ENCODE results near the gene TWNK. TPM values are rescaled to one million over a fixed set of nuclear protein-coding genes. Genes with fewer than 3 reads are reported as not detected.

TWNK gene
- 35.7 to 40.8 TPM (median 38.8 TPM) in 5 replicates for total RNA-seq (2022; extraction: Qiagen RNA extraction)

DNA sequence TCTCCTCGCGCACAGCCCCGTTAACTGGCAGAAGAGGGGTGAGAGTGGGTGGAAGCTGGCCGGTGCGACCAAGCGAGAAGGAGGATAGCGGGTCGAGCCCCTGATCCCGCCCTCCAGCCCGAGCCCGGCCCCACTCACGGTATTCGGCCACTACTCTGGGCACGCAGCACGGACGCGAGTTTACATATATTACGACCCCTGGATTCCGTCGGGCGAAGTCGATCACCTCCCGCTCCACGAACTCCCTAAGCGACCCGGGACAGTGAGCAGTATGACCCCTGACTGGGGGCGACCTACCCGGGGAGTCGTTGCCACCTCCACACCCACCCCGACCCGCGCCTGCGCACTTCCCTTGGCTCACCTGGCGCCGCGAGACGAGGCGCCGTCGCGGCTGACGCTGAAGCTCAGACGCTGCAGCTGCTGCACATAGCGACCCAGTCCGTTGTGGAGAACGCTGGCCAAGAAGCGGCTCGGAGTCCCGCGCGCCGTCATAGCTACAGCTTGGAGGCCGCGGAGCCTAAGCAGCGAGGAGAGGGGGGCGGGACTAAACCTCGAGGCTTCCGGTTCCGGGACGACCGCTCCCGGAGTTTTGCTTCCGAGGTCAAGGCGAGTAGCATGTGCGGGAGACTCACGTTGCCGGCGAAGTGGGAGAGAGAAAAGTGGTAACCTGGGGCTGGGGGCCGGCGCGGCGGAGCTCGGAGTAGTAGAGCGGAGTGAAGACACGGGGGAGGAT, at the start of gene TWNK, which contains the start of gene MRPL43:
TWNK (plus strand) TSS at position 592 of the 733 bp plus-strand sequence. CDS start 668 bp downstream, outside the sequence.
MRPL43 (minus strand) TSS at position 546 of the 733 bp plus-strand sequence; CDS start at position 492, 54 bp downstream.

DNA sequence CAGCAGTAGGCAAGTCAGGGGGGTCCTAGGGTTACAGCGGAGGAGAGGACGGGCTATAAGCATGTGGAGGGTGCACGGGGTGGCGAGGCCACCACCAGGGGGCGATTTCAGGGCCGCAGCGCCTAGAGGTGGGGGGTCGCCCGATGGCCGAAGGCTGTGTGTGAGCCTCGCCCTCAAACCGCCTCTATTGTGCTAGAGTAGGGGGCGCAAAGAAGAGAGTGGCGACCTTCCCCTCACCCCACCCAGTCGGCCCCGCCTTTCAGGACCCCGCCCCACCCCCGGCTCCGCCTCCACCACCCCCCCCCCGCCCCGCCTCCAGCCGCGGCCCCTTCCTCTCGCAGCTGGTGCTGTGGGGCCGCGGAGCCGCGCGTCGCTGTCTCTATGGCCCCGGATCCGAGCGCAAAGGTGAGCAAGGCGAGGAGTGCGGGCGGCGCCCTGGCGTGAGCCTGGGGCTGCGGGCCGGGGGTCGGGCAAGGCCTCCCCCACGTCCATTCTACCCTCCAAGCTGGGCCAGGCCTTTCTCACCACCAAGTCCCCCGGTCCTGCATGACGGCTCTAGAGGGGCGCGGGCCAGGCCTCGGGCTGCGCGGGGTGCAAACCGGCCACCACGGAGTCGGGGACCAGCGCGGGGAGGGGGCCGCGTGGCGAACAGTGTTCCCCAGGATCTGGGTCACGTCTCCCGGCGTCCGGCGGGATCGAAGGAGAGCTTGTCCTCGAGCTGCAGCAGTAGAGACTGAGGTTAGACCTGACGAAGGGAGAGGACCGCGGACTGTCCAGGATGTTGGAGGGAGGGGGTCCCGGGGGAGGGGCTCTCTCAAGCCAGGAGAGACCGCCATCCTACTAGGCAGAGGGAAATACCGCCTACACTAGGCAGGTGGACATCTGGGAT, 17.9 kb upstream of the TWNK start, which contains the start of gene SEMA4G:
SEMA4G (plus strand) TSS at position 318 of the 889 bp plus-strand sequence. CDS start 3,409 bp downstream, outside the sequence.

DNA sequence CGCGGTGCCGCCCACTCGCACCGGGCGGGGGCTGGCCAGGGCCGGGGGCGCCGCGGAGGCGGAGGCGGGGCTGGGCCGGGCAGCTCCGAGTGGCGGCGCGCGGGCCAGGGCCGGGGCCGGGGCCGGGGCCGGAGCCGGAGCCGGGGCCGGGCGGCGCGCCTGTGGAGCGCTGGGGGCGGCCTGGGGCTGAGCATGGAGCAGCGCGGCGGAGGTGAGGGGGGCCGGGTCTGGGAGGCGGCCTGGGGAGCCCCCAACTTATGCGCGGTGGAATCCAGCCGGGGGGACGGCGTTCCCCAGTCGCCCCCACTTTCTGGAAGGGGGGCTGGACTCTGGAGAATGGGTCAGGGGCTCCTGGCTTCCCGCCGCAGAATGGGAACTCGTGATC, 12.4 kb downstream of the TWNK start, which contains the start of gene LZTS2:
LZTS2 (plus strand) TSS at position 67 of the 385 bp plus-strand sequence. CDS start 2,731 bp downstream, outside the sequence.

DNA sequence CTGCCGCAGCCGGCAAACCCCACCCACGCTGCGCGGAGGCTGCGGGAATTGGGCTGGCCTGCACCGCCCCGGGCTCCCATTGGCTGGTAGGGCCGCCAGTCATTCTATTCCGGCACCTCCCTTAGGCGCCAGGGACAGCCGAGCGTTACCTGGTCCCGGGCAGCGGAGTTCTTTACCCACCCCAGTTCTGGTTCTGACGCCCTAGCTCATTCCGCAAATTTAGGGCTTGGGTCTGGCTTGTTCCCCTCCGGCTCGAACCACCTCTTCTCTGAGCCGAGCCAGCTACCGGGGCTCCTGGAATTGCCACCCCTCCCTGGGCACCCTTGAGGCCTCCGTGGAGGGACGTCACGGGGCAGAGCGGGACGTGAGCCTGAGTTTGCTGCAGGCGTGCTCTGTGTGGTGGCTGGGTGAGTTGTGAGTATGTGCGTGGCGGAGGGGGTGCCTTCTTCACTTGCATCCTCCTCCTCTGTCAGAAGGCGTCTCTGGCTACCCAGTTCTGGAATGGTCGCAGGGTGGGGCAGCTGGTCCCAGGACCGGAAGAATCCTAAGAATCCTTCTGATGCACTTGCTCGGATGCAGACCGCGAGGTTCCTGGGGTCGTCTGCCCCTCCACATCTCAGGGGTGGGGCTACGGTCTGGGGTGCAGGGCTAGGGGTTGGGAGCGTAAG, 43.9 kb downstream of the TWNK start, which contains the start of the genes PDZD7 and SFXN3:
PDZD7 (minus strand) TSS at position 2 of the 668 bp plus-strand sequence. CDS start 910 bp downstream, outside the sequence.
SFXN3 (plus strand) TSS at position 107 of the 668 bp plus-strand sequence. CDS start 3,461 bp downstream, outside the sequence.

Other genes with a start within 250 kb of the TWNK start
- gene PAX2, start 242.0 kb upstream of the TWNK start, total RNA-seq (2022; extraction: Qiagen RNA extraction), result 0.15 to 0.30 TPM (median 0.19 TPM) in 5 replicates
- gene SLF2, start 74.6 kb upstream of the TWNK start, total RNA-seq (2022; extraction: Qiagen RNA extraction), result 7.8 to 11.5 TPM (median 10.6 TPM) in 5 replicates
- gene SEMA4G, start 18.0 kb upstream of the TWNK start, total RNA-seq (2022; extraction: Qiagen RNA extraction), result 7.3 to 9.2 TPM (median 7.6 TPM) in 5 replicates
- gene MRPL43, start within 50 bp of the TWNK start, total RNA-seq (2022; extraction: Qiagen RNA extraction), result 76.4 to 97.7 TPM (median 92.4 TPM) in 5 replicates
- gene LZTS2, start 12.3 kb downstream of the TWNK start, total RNA-seq (2022; extraction: Qiagen RNA extraction), result 22.4 to 43.1 TPM (median 36.7 TPM) in 5 replicates
- 0.35 to 0.94 TPM (median 0.81 TPM) in 5 replicates for gene PDZD7, start 43.6 kb downstream of the TWNK start, total RNA-seq (2022; extraction: Qiagen RNA extraction)
- gene SFXN3, start 43.7 kb downstream of the TWNK start, total RNA-seq (2022; extraction: Qiagen RNA extraction), result 38.1 to 51.4 TPM (median 45.0 TPM) in 5 replicates
- 2.0 to 3.3 TPM (median 2.9 TPM) in 5 replicates for gene KAZALD1, start 74.4 kb downstream of the TWNK start, total RNA-seq (2022; extraction: Qiagen RNA extraction)
- gene TLX1, start 143.8 kb downstream of the TWNK start, total RNA-seq (2022; extraction: Qiagen RNA extraction), result 0.04 TPM in 1 of 5 replicates, not detected in the others
- not detected in 5 replicates for gene LBX1, start 241.9 kb downstream of the TWNK start, total RNA-seq (2022; extraction: Qiagen RNA extraction)

Measured in A549 treated with dexamethasone at 1 μM for 4 hours (cell line).